ENCODE measurements around the gene HDDC3. TPM values are rescaled to one million over a fixed set of nuclear protein-coding genes. Genes with fewer than 3 reads are reported as not detected.
"Not testable (repeated sequence)": the region's sequence is repeated elsewhere in the genome, so short reads cannot be mapped to it uniquely, and the experiment has no call there.

HDDC3 gene
- polyA plus RNA-seq, 3 donors = 19.2 to 20.1 (median 19.9) TPM

GRCh38 chr15:90934256-90934948, 2.1 kb upstream of the HDDC3 start:
- DNase-seq = peak; percentile 84

- DNase-seq = no peak
Measured at GRCh38 chr15:90933301-90933700, 952 bp upstream of the HDDC3 start.

- DNase-seq = no peak
Measured at GRCh38 chr15:90932660-90932991, 277 bp upstream of the HDDC3 start.

DNA sequence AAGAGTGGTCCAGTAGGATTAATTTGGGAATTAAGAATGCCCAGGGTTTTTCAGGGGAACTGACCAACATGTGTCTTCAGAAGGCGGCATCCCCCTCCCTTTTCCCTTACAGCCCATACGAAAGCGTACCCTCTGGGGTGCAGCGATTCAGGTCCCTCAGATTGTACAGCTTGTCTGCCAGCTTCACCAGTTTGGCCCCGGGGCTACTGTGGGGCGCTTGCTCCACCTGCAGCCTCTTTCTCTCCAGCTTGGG, 848 bp downstream of the HDDC3 start:
- DNase-seq = no peak

GRCh38 chr15:90930861-90931574, 1.3 kb downstream of the HDDC3 start:
- no peak for DNase-seq

DNA sequence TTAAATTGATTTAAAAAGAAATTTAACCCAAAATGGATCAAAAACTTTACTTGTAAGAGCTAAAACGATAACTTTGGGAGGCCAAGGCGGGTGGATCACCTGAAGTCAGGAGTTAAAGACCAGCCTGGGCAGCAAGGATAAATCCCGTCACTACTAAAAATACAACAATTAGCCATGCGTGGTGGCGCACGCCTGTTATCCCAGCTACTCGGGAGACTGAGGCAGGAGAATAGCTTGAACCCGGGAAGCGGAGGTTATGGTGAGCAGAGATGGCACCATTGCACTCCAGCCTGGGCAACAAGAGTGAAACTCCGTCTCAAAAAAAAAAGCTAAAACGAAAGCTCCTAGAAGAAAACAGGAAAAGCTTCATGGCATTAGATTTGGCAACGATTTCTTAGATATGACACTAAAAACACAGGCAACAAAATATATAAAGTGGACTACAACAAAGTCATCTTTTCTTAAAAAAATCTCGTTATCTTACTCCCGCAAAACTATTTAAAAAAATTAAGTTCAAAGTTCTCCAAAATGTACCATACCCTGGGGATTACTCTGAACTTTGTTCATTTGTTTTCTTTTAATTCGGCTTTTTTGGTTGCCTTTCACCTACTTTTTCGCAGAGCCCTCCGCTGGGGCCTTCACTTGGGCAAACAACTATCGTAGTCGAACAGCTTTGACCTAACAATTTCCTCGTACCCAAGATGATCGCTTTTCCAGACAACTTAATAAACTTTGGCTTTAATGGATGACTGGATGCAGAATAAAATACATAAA, 2.9 kb downstream of the HDDC3 start:
- no peak for DNase-seq

- DNase-seq = not testable (repeated sequence)
Measured at GRCh38 chr15:90928106-90928505, 4.2 kb downstream of the HDDC3 start.

GRCh38 chr15:90926766-90927165, 5.6 kb downstream of the HDDC3 start:
- not testable (repeated sequence) for DNase-seq

GRCh38 chr15:90924375-90924774, 8.0 kb downstream of the HDDC3 start:
- no peak for DNase-seq

- DNase-seq = not testable (repeated sequence)
Measured at GRCh38 chr15:90922712-90923322, 9.5 kb downstream of the HDDC3 start.

GRCh38 chr15:90921887-90922286, 10.5 kb downstream of the HDDC3 start:
- DNase-seq = no peak

DNA sequence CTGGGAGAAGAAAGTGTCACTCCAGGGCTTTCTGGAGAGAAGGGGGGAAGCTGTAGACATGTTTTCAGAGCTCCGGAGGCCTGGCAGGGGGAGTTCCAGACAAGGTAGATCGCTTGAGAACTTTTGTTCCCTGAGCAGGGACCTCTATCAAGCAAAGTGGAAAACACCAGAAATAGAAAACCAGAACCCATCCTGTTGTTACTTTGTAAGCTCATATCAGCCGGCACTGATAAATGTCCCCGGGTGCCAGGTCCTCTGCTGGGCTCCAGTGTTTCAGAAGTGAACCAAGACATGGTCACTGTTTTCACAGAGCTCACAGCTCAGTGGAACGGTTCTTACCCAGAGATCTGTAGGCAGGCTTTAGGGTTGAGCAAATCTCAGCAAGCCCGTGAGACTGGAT, 13.5 kb downstream of the HDDC3 start:
- no peak for DNase-seq

- DNase-seq = no peak
Measured at GRCh38 chr15:90918034-90918788, 14.1 kb downstream of the HDDC3 start.

- DNase-seq = no peak
Measured at GRCh38 chr15:90917569-90917968, 14.8 kb downstream of the HDDC3 start.

DNA sequence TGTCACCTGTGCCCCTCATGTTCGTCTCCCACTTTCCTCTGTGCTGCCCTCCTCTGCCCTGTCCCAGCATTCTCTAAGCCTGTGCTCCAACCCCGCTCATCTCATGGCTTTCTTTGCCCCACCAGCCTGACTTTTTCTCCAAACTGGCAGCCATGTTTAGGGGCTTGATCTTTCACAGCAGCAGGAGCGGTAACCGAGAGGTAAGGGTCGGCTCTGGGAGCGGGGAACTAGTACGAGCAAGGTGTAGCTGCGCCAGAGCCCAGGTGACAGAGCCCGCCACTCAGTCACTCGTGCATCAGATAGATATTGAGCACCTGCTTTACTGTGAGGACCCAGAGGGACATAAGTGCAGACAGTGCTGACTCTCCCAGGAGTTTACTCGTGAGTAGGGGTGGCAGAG, 15.9 kb downstream of the HDDC3 start:
- DNase-seq = no peak

- DNase-seq = no peak
Measured at GRCh38 chr15:90915808-90916440, 16.4 kb downstream of the HDDC3 start.

DNA sequence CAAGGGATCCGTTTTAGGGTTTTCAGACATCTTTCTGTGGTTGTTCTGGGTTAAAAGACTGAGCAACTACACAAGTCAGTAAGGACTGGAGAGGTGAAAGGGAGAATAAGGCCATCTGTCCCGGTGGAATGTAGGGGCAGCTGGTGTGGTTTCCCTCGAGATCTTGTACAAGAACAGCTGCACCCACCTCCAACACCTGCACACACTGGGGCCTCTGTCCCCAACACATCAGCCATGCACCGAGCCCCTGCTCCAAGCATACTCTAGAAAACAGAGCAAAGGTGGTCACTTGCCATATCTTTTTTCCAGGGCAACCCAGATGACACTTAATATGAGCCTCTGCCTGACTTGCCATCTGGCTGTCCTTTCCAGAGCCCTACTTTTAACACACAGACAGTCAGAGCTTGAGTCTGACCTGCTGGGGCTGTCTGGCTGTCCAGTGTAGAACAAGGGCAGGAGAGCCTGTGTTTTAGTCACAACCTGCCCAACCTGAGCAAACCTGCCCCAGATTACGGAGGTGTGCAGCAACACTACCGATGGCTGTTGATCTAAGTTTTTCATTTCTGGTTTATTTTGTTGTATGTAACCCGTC, 17.0 kb downstream of the HDDC3 start:
- DNase-seq = no peak

DNA sequence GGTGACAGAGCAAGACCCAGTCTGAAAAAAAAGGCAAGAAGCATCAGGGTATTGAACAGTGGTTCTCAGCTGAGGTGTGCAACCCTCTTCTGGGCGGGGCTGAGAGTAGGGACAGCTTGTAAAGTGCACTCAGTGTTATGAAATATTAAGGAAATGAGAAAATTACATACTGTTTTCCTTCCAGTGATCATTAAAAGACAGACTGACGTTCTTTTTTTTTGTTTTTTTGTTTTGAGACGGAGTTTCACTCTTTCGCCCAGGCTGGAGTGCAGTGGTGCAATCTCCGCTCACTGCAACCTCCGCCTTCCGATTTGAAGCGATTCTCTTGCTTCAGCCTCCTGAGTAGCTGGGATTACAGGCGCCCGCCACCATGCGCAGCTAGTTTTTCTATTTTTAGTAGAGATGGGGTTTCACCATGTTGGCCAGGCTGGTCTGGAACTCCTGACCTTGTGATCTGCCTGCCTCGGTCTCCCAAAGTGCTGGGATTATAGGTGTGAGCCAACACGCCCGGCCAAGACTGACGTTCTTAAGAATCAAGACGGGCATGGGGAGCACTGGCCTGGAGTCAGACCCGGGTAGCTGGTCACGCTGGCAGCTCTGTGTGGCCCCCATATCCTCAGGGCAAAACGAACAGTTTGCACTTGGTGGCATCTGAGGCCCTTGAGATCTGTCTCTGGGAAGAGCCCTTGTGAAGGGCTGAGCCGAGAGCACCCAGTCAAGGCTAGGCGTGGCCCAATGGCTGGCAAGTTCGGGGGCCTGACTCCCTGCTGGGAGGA, 17.9 kb downstream of the HDDC3 start:
- no peak for DNase-seq

- DNase-seq = no peak
Measured at GRCh38 chr15:90913398-90913944, 18.9 kb downstream of the HDDC3 start.

GRCh38 chr15:90912770-90913075, 19.6 kb downstream of the HDDC3 start:
- no peak for DNase-seq

Measured in renal pelvis (tissue), 4 donors.